AG20443 (cell line): Measurements from ENCODE around the gene FBRSL1.
A peak's percentile ranks its signal among the peaks of the same experiment; 100 is the strongest.
"Not testable (repeated sequence)": the region's sequence is repeated elsewhere in the genome, so short reads cannot be mapped to it uniquely, and the experiment has no call there.

Experiments used
- DNase-seq: peaks from one replicate; pipeline ENCODE4 v3.0.0; 2012; ENCODE audit warnings: low spot score, mixed read lengths

FBRSL1 gene

GRCh38 chr12:132489602-132490266, at the start of gene FBRSL1:
Gene FBRSL1, plus strand, starts transcription at chr12:132490151.
- peak; percentile 100 for DNase-seq

GRCh38 chr12:132440420-132440819, 49.5 kb upstream of the FBRSL1 start:
- not testable (repeated sequence) for DNase-seq

- DNase-seq: no peak
These were observed 47.8 kb upstream of the FBRSL1 start for GRCh38 chr12:132441871-132442863.

- no peak for DNase-seq
These were observed 46.9 kb upstream of the FBRSL1 start for GRCh38 chr12:132443091-132443490.

- no peak for DNase-seq
These were observed 45.7 kb upstream of the FBRSL1 start for GRCh38 chr12:132444283-132444682.

GRCh38 chr12:132444957-132445883, 44.7 kb upstream of the FBRSL1 start:
- DNase-seq: no peak

GRCh38 chr12:132445884-132446632, 43.9 kb upstream of the FBRSL1 start:
- peak; percentile 67 for DNase-seq

GRCh38 chr12:132446633-132447326, 43.2 kb upstream of the FBRSL1 start:
- no peak for DNase-seq

GRCh38 chr12:132447327-132447720, 42.6 kb upstream of the FBRSL1 start:
- DNase-seq: no peak

- DNase-seq: no peak
These were observed 42.1 kb upstream of the FBRSL1 start for GRCh38 chr12:132447731-132448462.

GRCh38 chr12:132448463-132448820, 41.5 kb upstream of the FBRSL1 start:
- DNase-seq: no peak

GRCh38 chr12:132449565-132450417, 40.2 kb upstream of the FBRSL1 start:
- no peak for DNase-seq

- DNase-seq: no peak
These were observed 39.4 kb upstream of the FBRSL1 start for GRCh38 chr12:132450418-132451171.

GRCh38 chr12:132451172-132451835, 38.6 kb upstream of the FBRSL1 start:
- no peak for DNase-seq

GRCh38 chr12:132451836-132452195, 38.1 kb upstream of the FBRSL1 start:
- no peak for DNase-seq

- DNase-seq: no peak
These were observed 37.2 kb upstream of the FBRSL1 start for GRCh38 chr12:132452596-132453350.
